Measurements from ENCODE around the gene ESPN.

ESPN gene

GRCh38 chr1:6500544-6501278 lies 76.1 kb downstream of the ESPN start:
- TF ChIP-seq, protein P1, sequence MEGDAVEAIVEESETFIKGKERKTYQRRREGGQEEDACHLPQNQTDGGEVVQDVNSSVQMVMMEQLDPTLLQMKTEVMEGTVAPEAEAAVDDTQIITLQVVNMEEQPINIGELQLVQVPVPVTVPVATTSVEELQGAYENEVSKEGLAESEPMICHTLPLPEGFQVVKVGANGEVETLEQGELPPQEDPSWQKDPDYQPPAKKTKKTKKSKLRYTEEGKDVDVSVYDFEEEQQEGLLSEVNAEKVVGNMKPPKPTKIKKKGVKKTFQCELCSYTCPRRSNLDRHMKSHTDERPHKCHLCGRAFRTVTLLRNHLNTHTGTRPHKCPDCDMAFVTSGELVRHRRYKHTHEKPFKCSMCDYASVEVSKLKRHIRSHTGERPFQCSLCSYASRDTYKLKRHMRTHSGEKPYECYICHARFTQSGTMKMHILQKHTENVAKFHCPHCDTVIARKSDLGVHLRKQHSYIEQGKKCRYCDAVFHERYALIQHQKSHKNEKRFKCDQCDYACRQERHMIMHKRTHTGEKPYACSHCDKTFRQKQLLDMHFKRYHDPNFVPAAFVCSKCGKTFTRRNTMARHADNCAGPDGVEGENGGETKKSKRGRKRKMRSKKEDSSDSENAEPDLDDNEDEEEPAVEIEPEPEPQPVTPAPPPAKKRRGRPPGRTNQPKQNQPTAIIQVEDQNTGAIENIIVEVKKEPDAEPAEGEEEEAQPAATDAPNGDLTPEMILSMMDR (IDR thresholded peaks at IDR 0.05), result no peak
- Histone ChIP-seq H3K4me2 (ENCODE audit: low read length) (no peak overlapping the region), H3K27ac (no peak overlapping the region), H3K79me2 (no peaks in the 10 kb centered on the region), H3K4me1 (peaks cover 3% of the 10 kb centered on the region), H3K27me3 (ENCODE audit: control insufficient read depth, insufficient read depth, low read length) (no peaks in the 10 kb centered on the region), H3K9ac (no peak overlapping the region), H3K9me3 (ENCODE audit: control insufficient read depth, low read length) (no peaks in the 10 kb centered on the region), H3K36me3 (ENCODE audit: control insufficient read depth, insufficient read depth, low read length) (no peaks in the 10 kb centered on the region), H3K4me3 (ENCODE audit: low read depth, low read length) (no peak overlapping the region), H2AFZ (no peak overlapping the region)

- H3K27ac ChIP-seq, result no peak overlapping the region
- no peak overlapping the region for H2AFZ ChIP-seq
- H3K79me2 ChIP-seq, result no peaks in the 10 kb centered on the region
- H3K4me3 ChIP-seq (ENCODE audit: low read depth, low read length), result no peak overlapping the region
- TF ChIP-seq, protein P1 (IDR thresholded peaks at IDR 0.05), result no peak
- no peak overlapping the region for H3K4me2 ChIP-seq (ENCODE audit: low read length)
- no peaks in the 10 kb centered on the region for H3K36me3 ChIP-seq (ENCODE audit: control insufficient read depth, insufficient read depth, low read length)
- no peaks in the 10 kb centered on the region for H3K9me3 ChIP-seq (ENCODE audit: control insufficient read depth, low read length)
- H3K4me1 ChIP-seq, result peaks cover 3% of the 10 kb centered on the region
- H3K9ac ChIP-seq, result no peak overlapping the region
- no peaks in the 10 kb centered on the region for H3K27me3 ChIP-seq (ENCODE audit: control insufficient read depth, insufficient read depth, low read length)
Observed at GRCh38 chr1:6501279-6501813, 76.8 kb downstream of the ESPN start.

DNA sequence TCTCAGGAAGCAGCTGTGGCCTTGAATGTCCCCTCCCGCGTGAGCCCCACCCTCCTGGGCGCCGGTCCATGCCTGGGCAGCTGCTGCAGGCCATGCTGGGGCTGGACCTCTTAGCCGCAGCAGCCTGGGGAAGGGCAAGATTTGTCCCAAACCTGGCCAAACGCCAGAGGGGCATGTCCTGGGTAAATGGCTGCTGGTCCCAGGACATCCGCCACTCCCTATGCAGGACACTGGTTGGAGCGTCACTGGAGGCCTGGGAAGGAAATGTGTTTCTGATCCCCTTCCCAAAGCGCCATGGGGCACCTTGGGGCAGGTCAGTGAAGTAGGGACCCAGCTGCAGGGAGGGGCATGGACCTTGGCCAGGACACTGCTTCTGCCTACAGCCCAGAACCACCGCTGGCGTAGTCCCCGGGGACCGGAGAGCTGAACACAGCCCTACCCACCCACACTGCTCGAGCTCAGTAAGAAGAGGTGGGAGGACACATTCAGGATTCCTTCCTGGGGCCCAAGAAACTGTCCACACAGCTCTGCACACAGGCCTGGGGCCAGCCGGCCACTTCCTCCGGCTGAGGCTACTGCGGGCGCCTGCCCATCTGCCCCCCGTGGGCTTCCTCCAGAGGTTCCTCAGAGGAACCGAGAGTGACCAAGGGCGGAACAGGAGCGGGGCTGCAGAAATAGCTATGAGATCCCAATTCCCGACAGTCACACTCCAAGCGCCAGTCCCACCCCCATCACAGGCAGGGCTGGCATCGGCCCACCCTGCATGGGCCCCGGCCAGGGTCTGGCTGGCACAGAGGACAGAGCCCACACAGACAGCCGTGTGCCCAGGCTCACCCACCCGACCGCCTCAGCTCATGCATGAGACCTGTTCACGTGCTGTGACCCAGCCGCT lies 77.7 kb downstream of the ESPN start:
- no peaks in the 10 kb centered on the region for H3K36me3 ChIP-seq (ENCODE audit: control insufficient read depth, insufficient read depth, low read length)
- no peak overlapping the region for H3K4me3 ChIP-seq (ENCODE audit: low read depth, low read length)
- H3K27me3 ChIP-seq (ENCODE audit: control insufficient read depth, insufficient read depth, low read length), result no peaks in the 10 kb centered on the region
- no peaks in the 10 kb centered on the region for H3K79me2 ChIP-seq
- no peak overlapping the region for H2AFZ ChIP-seq
- TF ChIP-seq, protein P1 (IDR thresholded peaks at IDR 0.05), result no peak
- H3K4me1 ChIP-seq, result no peaks in the 10 kb centered on the region
- no peak overlapping the region for H3K9ac ChIP-seq
- no peak overlapping the region for H3K4me2 ChIP-seq (ENCODE audit: low read length)
- H3K9me3 ChIP-seq (ENCODE audit: control insufficient read depth, low read length), result no peaks in the 10 kb centered on the region
- H3K27ac ChIP-seq, result no peak overlapping the region

DNA sequence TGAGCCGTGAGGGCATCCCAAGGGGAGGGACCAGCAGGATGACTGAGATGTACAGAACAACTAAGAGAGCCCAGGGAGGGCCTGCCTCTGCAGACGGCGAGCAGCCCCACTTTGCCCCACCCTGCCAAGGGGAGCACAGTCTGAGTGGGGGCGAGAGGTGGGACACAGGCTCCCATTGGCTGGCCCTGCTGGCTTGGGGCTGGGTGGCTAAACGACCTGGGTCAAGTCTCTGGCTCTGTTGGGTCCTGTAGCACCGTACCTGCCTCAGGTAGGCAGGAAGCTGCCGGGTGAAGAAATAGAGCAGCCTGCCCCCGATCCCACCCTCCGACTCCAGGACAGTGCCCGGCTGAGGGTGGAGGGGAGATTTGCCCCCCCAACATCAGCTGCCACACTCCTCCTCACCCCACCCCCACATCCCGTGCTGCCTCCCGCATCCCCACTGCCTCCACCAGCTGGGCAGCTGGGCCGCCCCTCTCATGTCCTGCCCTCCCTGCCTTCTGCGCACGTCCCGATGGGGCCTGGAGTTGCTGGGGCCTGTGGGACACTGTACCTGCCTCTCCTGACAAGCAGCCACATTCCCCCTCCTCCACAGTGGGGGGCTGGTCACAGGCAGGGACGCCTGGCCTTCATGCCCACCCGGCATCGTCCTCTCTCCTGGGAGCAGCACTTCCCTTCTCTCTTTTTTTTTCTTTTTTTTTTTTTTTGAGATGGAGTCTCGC lies 79.5 kb downstream of the ESPN start:
- Histone ChIP-seq H3K27ac (no peak overlapping the region), H3K9ac (no peak overlapping the region), H3K4me1 (no peaks in the 10 kb centered on the region), H3K4me3 (ENCODE audit: low read depth, low read length) (no peak overlapping the region), H3K4me2 (ENCODE audit: low read length) (no peak overlapping the region), H3K27me3 (ENCODE audit: control insufficient read depth, insufficient read depth, low read length) (no peaks in the 10 kb centered on the region), H2AFZ (no peak overlapping the region), H3K9me3 (ENCODE audit: control insufficient read depth, low read length) (no peaks in the 10 kb centered on the region), H3K36me3 (ENCODE audit: control insufficient read depth, insufficient read depth, low read length) (no peaks in the 10 kb centered on the region), H3K79me2 (no peaks in the 10 kb centered on the region)
- TF ChIP-seq, protein P1 (IDR thresholded peaks at IDR 0.05), result no peak

Measured in parathyroid adenoma (tissue), 2 donors.